ENCODE data around the gene PHF20.

DNA sequence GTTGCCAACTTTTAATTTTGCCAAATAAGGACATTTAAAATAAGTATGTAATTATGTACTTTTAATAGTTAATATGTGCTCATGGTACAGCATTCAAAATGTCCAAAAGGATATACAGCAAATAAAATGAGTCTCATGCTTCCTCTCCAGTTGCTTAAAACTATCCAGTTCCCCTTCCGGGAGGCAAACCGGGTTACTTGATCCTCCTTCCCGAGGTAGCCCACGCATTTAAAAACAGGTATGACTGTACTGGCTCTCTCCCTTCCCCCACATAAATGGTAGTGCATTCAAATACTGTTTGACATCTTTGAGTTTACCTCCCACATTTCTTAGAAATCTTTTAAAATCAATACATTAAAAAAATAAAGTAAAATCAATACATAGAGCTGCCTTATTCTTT, 66.4 kb downstream of the PHF20 start:
- TF ChIP-seq, protein P1, sequence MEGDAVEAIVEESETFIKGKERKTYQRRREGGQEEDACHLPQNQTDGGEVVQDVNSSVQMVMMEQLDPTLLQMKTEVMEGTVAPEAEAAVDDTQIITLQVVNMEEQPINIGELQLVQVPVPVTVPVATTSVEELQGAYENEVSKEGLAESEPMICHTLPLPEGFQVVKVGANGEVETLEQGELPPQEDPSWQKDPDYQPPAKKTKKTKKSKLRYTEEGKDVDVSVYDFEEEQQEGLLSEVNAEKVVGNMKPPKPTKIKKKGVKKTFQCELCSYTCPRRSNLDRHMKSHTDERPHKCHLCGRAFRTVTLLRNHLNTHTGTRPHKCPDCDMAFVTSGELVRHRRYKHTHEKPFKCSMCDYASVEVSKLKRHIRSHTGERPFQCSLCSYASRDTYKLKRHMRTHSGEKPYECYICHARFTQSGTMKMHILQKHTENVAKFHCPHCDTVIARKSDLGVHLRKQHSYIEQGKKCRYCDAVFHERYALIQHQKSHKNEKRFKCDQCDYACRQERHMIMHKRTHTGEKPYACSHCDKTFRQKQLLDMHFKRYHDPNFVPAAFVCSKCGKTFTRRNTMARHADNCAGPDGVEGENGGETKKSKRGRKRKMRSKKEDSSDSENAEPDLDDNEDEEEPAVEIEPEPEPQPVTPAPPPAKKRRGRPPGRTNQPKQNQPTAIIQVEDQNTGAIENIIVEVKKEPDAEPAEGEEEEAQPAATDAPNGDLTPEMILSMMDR (conservative IDR thresholded peaks at IDR 0.05): no peak
- no peak for TF ChIP-seq ZFX (IDR thresholded peaks at IDR 0.05)

All from C4-2B (cell line).